Stimulated activated CD4-positive, alpha-beta T cell treated with anti-CD3 and anti-CD28 coated beads, Interleukin-15, amount 100 ng/mL, for 48 hours (primary cell): ENCODE results near the gene PCDHA13.
"Not testable (repeated sequence)": the region's sequence is repeated elsewhere in the genome, so short reads cannot be mapped to it uniquely, and the experiment has no call there.

ENCODE experiments used
- DNase-seq, 2 donors: peaks; one replicate each; pipeline ENCODE4 v3.0.0-alpha.2; 2020; ENCODE audit warnings: low read depth in 2 of 2

PCDHA13 gene

GRCh38 chr5:140868721-140869554 lies 13.0 kb upstream of the PCDHA13 start, which contains the start of gene PCDHA11:
TSS of gene PCDHA11 (plus strand) at chr5:140868957. CDS start at chr5:140869104, 147 bp downstream.
- DNase-seq: no peak

GRCh38 chr5:140869555-140869886 lies 12.4 kb upstream of the PCDHA13 start:
- no peak for DNase-seq

- no peak for DNase-seq
These were observed 11.4 kb upstream of the PCDHA13 start for GRCh38 chr5:140870221-140871201.

- no peak for DNase-seq
These were observed 6.5 kb upstream of the PCDHA13 start, which contains the start of gene PCDHA12 for GRCh38 chr5:140875085-140876065. TSS of gene PCDHA12 (plus strand) at chr5:140875308. CDS start at chr5:140875473, 165 bp downstream.

GRCh38 chr5:140876541-140877261 lies 5.2 kb upstream of the PCDHA13 start:
- DNase-seq: not testable (repeated sequence)

- DNase-seq: no peak
These were observed 4.7 kb upstream of the PCDHA13 start for GRCh38 chr5:140877262-140877581.

- no peak for DNase-seq
These were observed 621 bp downstream of the PCDHA13 start for GRCh38 chr5:140882591-140882899.

GRCh38 chr5:140883373-140883772 lies 1.4 kb downstream of the PCDHA13 start:
- DNase-seq: no peak

- DNase-seq: no peak
These were observed 2.2 kb downstream of the PCDHA13 start for GRCh38 chr5:140883927-140884697.

GRCh38 chr5:140916325-140916724 lies 34.4 kb downstream of the PCDHA13 start:
- no peak for DNase-seq

GRCh38 chr5:140923601-140924000 lies 41.7 kb downstream of the PCDHA13 start:
- DNase-seq: no peak

GRCh38 chr5:140925806-140926442 lies 44.0 kb downstream of the PCDHA13 start, which contains the start of gene PCDHAC1:
TSS of gene PCDHAC1 (plus strand) at chr5:140926299. CDS start at chr5:140926893, 594 bp downstream.
- no peak for DNase-seq

- DNase-seq: peak in 1 of 2 donors; percentile 27
These were observed 44.7 kb downstream of the PCDHA13 start for GRCh38 chr5:140926443-140927227.

GRCh38 chr5:140927228-140927573 lies 45.3 kb downstream of the PCDHA13 start:
- DNase-seq: no peak
